Fibroblast of lung (primary cell): ENCODE measurements around the gene ADGRE3. TPM values are rescaled to one million over a fixed set of nuclear protein-coding genes. Genes with fewer than 3 reads are reported as not detected.
"Not testable (repeated sequence)": the region's sequence is repeated elsewhere in the genome, so short reads cannot be mapped to it uniquely, and the experiment has no call there.

Experiments used
- DNase-seq, 2 donors: peaks; one replicate each; pipeline versions ENCODE4 v3.0.0 to v3.0.0-alpha.2; 2010; ENCODE audit warnings: low read depth in 2 of 2
- H2AFZ ChIP-seq: 2 replicates; pipeline ENCODE4 v1.5.1; 2012; ENCODE audit warnings: low read length, control low read depth, inconsistent platforms
- H3K27ac ChIP-seq: 2 replicates; pipeline ENCODE4 v1.5.1; 2011; ENCODE audit warnings: low read length, control low read depth; ENCODE audit not compliant: insufficient read depth
- H3K27me3 ChIP-seq: 2 replicates; pipeline ENCODE4 v1.5.1; 2011; ENCODE audit warnings: mild to moderate bottlenecking, low read length; ENCODE audit not compliant: control insufficient read depth, insufficient read depth
- H3K36me3 ChIP-seq: 2 replicates; pipeline ENCODE4 v1.5.1; 2011; ENCODE audit warnings: low read length; ENCODE audit not compliant: control insufficient read depth, insufficient read depth
- H3K4me1 ChIP-seq: 2 replicates; pipeline ENCODE4 v1.5.1; 2011; ENCODE audit warnings: low read length; ENCODE audit not compliant: control insufficient read depth, insufficient read depth; ENCODE audit errors: extremely low read depth
- H3K4me2 ChIP-seq: 2 replicates; pipeline ENCODE4 v1.5.1; 2011; ENCODE audit warnings: low read length, control low read depth; ENCODE audit not compliant: insufficient read depth; ENCODE audit errors: extremely low read depth
- H3K4me3 ChIP-seq, 4 experiments: fragments of 200-600 bp in 1 of 4; sonication (generic) in 1 of 4; replicated peaks in 1 of 4; 2 replicates each; pipeline ENCODE4 v1.5.1; 2011 to 2016; ENCODE audit warnings: low read length in 4 of 4, low read depth in 3 of 4, mild to moderate bottlenecking in 3 of 4, control low read depth in 2 of 4, inconsistent platforms in 1 of 4, mixed read lengths in 1 of 4; ENCODE audit not compliant: insufficient read depth in 1 of 4; ENCODE audit errors: control extremely low read depth in 1 of 4
- H3K79me2 ChIP-seq: 2 replicates; pipeline ENCODE4 v1.5.1; 2012; ENCODE audit warnings: mild to moderate bottlenecking, low read length, inconsistent platforms; ENCODE audit not compliant: control insufficient read depth, insufficient read depth
- H3K9ac ChIP-seq: 2 replicates; pipeline ENCODE4 v1.5.1; 2011; ENCODE audit warnings: mild to moderate bottlenecking, low read length, control low read depth; ENCODE audit not compliant: insufficient read depth
- H3K9me3 ChIP-seq: 2 replicates; pipeline ENCODE4 v1.5.1; 2012; ENCODE audit warnings: low read depth, low read length; ENCODE audit not compliant: control insufficient read depth, insufficient read depth
- H4K20me1 ChIP-seq: 2 replicates; pipeline ENCODE4 v1.5.1; 2011; ENCODE audit warnings: low read length; ENCODE audit not compliant: control insufficient read depth, insufficient read depth; ENCODE audit errors: extremely low read depth
- CTCF ChIP-seq, 2 donors: IDR thresholded peaks in 1 of 2; conservative IDR thresholded peaks in 1 of 2; 1 replicate in 1 of 2; 2 replicates in 1 of 2; pipeline ENCODE4 v1.5.1; 2011 to 2012; ENCODE audit warnings: low read length in 2 of 2, control low read depth in 1 of 2, inconsistent platforms in 1 of 2, low read depth in 1 of 2, mild to moderate bottlenecking in 1 of 2
- EZH2 ChIP-seq: IDR thresholded peaks from 2 replicates; pipeline ENCODE4 v1.5.1; 2012; ENCODE audit warnings: low read length, control low read depth, mild to moderate bottlenecking; ENCODE audit errors: missing control alignments
- polyA plus RNA-seq, 2 donors: library from polyadenylated mRNA; depleted of rRNA in 1 of 2; stranded (reverse) in 1 of 2; unstranded in 1 of 2; fragments of >200 nt; gene quantifications; 2 replicates each; pipeline ENCODE4 v1.2.1, GENCODE V29; 2011 to 2012; ENCODE audit warnings: missing spikeins in 1 of 2
- total RNA-seq: library from RNA; depleted of rRNA; stranded (reverse); fragments of >200 nt; gene quantifications from 2 replicates; pipeline ENCODE4 v1.2.1, GENCODE V29; 2014

Gene ADGRE3
- total and polyA plus RNA-seq, 2 donors (not counting 1 experiment from before 2014, with no cell fraction given), result not detected

- H3K79me2 ChIP-seq, result no peaks in the 10 kb centered on the region
- H3K4me2 ChIP-seq, result no peak overlapping the region
- no peak overlapping the region for H3K4me3 ChIP-seq
- H3K36me3 ChIP-seq, result no peaks in the 10 kb centered on the region
- no peaks in the 10 kb centered on the region for H4K20me1 ChIP-seq
- H3K9me3 ChIP-seq, result no peaks in the 10 kb centered on the region
- no peaks in the 10 kb centered on the region for H3K27me3 ChIP-seq
- no peaks in the 10 kb centered on the region for H3K4me1 ChIP-seq
- no peak for TF ChIP-seq CTCF (conservative IDR thresholded peaks at IDR 0.05 in 1 of 2, IDR thresholded peaks at IDR 0.05 in 1 of 2; ENCODE audit: low read depth in 1 of 2, low read length in 2 of 2)
- TF ChIP-seq EZH2, result no peak
- no peak overlapping the region for H3K27ac ChIP-seq
- no peak overlapping the region for H2AFZ ChIP-seq
- H3K9ac ChIP-seq, result no peak overlapping the region
- DNase-seq, result peak in 1 of 2 donors; percentile 4
Measured at GRCh38 chr19:14632286-14632685, 42.4 kb downstream of the ADGRE3 start.

GRCh38 chr19:14629557-14629956 lies 45.1 kb downstream of the ADGRE3 start:
- Histone ChIP-seq H3K27ac (no peak overlapping the region), H3K79me2 (no peaks in the 10 kb centered on the region), H4K20me1 (no peaks in the 10 kb centered on the region), H3K4me1 (no peaks in the 10 kb centered on the region), H2AFZ (no peak overlapping the region), H3K27me3 (no peaks in the 10 kb centered on the region), H3K9me3 (no peaks in the 10 kb centered on the region), H3K36me3 (no peaks in the 10 kb centered on the region), H3K4me2 (no peak overlapping the region), H3K9ac (no peak overlapping the region), H3K4me3 (no peak overlapping the region)
- TF ChIP-seq CTCF (conservative IDR thresholded peaks at IDR 0.05 in 1 of 2, IDR thresholded peaks at IDR 0.05 in 1 of 2; ENCODE audit: low read depth in 1 of 2, low read length in 2 of 2) (no peak), EZH2 (no peak)
- no peak for DNase-seq

- not testable (repeated sequence) for H3K9ac ChIP-seq, H4K20me1 ChIP-seq, H3K9me3 ChIP-seq, H3K4me1 ChIP-seq, H3K27me3 ChIP-seq, H3K36me3 ChIP-seq, H2AFZ ChIP-seq, H3K4me3 ChIP-seq, H3K79me2 ChIP-seq, DNase-seq, H3K4me2 ChIP-seq, H3K27ac ChIP-seq
Measured at GRCh38 chr19:14624491-14624890, 50.2 kb downstream of the ADGRE3 start.
